Type B pancreatic cell (in vitro differentiated cells): ENCODE data around the gene COL24A1. TPM values are rescaled to one million over a fixed set of nuclear protein-coding genes. Genes with fewer than 3 reads are reported as not detected.

Experiments
- DNase-seq: peaks from one replicate; pipeline ENCODE4 v3.0.0; 2021; ENCODE audit warnings: mixed read lengths; ENCODE audit not compliant: unreplicated experiment; ENCODE audit errors: extremely low spot score
- H3K27ac Mint-ChIP-seq: 2 replicates; pipeline ENCODE4 v1.8.0; 2021; ENCODE audit warnings: mild to moderate bottlenecking, mixed read lengths
- H3K27me3 Mint-ChIP-seq: 2 replicates; pipeline ENCODE4 v1.8.0; 2021; ENCODE audit warnings: mixed read lengths
- H3K36me3 Mint-ChIP-seq: 2 replicates; pipeline ENCODE4 v1.8.0; 2021; ENCODE audit warnings: mixed read lengths
- H3K4me1 Mint-ChIP-seq: one replicate; pipeline ENCODE4 v1.8.0; 2021; ENCODE audit warnings: mixed read lengths; ENCODE audit not compliant: unreplicated experiment
- H3K4me3 Mint-ChIP-seq: 2 replicates; pipeline ENCODE4 v1.8.0; 2021; ENCODE audit warnings: mild to moderate bottlenecking, mixed read lengths
- H3K9me3 Mint-ChIP-seq: 2 replicates; pipeline ENCODE4 v1.8.0; 2021; ENCODE audit warnings: mixed read lengths
- total RNA-seq: library from RNA; stranded (reverse); gene quantifications from 2 replicates; pipeline ENCODE4 v1.2.1, GENCODE V29; 2021; ENCODE audit warnings: low replicate concordance
- TF ChIP-seq, protein P1 (sequence below): fragments of 200-600 bp; sonication (generic); conservative IDR thresholded peaks from 2 replicates; pipeline ENCODE4 v1.5.0; 2021; ENCODE audit warnings: antibody characterized with exemption, mild to moderate bottlenecking

The COL24A1 gene
- total RNA-seq, 1 donor from 2014 or later: 7.2 TPM

GRCh38 chr1:85898861-85899260, 257.7 kb downstream of the COL24A1 start:
- no peaks in the 10 kb centered on the region for H3K4me1 Mint-ChIP-seq
- H3K27me3 Mint-ChIP-seq: no peaks in the 10 kb centered on the region
- no peak overlapping the region for H3K27ac Mint-ChIP-seq
- H3K36me3 Mint-ChIP-seq: no peaks in the 10 kb centered on the region
- H3K4me3 Mint-ChIP-seq: no peak overlapping the region
- H3K9me3 Mint-ChIP-seq: no peaks in the 10 kb centered on the region
- no peak for DNase-seq
- TF ChIP-seq, protein P1, sequence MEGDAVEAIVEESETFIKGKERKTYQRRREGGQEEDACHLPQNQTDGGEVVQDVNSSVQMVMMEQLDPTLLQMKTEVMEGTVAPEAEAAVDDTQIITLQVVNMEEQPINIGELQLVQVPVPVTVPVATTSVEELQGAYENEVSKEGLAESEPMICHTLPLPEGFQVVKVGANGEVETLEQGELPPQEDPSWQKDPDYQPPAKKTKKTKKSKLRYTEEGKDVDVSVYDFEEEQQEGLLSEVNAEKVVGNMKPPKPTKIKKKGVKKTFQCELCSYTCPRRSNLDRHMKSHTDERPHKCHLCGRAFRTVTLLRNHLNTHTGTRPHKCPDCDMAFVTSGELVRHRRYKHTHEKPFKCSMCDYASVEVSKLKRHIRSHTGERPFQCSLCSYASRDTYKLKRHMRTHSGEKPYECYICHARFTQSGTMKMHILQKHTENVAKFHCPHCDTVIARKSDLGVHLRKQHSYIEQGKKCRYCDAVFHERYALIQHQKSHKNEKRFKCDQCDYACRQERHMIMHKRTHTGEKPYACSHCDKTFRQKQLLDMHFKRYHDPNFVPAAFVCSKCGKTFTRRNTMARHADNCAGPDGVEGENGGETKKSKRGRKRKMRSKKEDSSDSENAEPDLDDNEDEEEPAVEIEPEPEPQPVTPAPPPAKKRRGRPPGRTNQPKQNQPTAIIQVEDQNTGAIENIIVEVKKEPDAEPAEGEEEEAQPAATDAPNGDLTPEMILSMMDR: no peak

DNA sequence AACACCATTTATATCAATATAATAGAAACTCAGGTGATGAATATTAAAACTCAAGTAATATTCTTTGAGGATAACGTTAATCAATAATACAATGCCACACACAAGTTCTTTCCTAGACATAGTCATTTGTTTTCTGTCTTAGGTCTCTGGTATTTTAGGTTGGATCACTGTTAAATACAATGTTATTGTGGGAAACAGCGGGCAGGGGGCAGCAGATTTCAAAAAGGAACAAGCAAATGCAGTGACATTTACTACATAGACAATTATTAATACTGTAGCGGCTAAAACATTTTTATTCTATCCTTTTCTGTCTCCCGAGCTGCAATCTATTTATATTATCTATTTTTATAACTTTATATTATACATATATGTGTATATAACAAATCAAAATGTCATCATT, 261.9 kb downstream of the COL24A1 start:
- TF ChIP-seq, protein P1: peak; percentile 77
- DNase-seq: no peak
- Mint-ChIP-seq H3K36me3 (no peaks in the 10 kb centered on the region), H3K4me1 (no peaks in the 10 kb centered on the region), H3K9me3 (no peaks in the 10 kb centered on the region), H3K27ac (no peak overlapping the region), H3K27me3 (no peaks in the 10 kb centered on the region), H3K4me3 (no peak overlapping the region)

DNA sequence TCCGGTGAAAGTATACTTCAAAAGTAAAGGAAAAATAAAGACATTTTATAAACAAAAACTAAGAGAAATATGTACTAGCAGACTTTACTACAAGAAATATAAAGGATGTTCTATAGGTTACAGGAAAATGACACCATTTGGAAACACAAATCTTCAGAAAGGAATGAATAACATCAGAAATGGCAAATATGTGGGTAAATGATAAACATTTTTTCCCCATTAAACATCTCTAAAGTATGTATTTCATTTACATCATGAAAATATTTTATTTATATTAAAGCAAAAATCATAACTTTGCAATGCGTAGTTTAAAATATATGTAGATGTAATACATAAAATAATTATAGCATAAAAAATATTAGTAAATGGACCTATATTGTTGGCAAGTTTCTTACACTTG, 264.2 kb downstream of the COL24A1 start:
- Mint-ChIP-seq H3K36me3 (no peaks in the 10 kb centered on the region), H3K4me3 (no peak overlapping the region), H3K27me3 (peaks cover 3% of the 10 kb centered on the region), H3K9me3 (no peaks in the 10 kb centered on the region), H3K4me1 (no peaks in the 10 kb centered on the region), H3K27ac (no peak overlapping the region)
- no peak for DNase-seq
- TF ChIP-seq, protein P1: no peak

DNA sequence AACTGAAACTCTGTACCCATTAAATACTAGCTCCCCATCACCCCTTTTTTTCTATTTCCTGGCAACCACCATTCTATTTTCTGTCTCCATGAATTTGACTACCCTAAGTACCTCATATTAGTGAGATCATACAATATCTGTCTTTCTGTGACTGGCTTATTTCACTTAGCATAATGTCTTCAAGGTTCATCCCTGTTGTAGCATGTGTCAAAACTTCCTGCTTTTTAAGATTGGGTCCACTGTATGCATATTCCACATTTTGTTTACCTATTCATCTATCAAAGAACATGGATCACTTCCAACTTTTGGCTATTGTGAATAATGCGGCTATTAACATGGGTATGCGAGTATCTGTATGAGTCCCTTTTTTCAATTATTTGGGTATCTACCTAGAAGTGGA, 266.7 kb downstream of the COL24A1 start:
- H3K36me3 Mint-ChIP-seq: no peaks in the 10 kb centered on the region
- no peak for DNase-seq

DNA sequence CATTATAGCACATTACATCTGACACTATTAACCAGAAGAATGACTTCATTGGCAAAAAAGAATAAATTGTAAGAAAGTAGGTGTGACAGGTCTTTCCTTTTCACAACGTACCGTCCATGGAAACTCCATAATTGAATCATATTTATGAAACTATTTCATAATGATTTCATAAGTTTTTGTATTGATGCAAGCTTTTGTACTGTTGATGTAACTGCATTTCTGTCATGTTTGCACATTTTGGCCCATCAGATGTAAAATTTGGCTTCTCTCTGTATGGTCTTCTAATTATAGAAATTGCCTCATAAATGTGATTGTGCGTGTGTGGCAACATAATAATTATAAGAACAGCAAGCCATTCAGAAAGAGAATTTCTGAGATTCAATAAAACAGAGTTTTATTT, 267.7 kb downstream of the COL24A1 start:
- H3K9me3 Mint-ChIP-seq: no peaks in the 10 kb centered on the region
- peaks cover 3% of the 10 kb centered on the region for H3K27me3 Mint-ChIP-seq
- TF ChIP-seq, protein P1: no peak
- H3K27ac Mint-ChIP-seq: no peak overlapping the region
- H3K4me1 Mint-ChIP-seq: no peaks in the 10 kb centered on the region
- no peaks in the 10 kb centered on the region for H3K36me3 Mint-ChIP-seq
- no peak for DNase-seq
- no peak overlapping the region for H3K4me3 Mint-ChIP-seq

More for the DNA sequence above, 266.7 kb downstream of the COL24A1 start:
- H3K9me3 Mint-ChIP-seq: no peaks in the 10 kb centered on the region
- TF ChIP-seq, protein P1: no peak
- H3K27me3 Mint-ChIP-seq: peaks cover 3% of the 10 kb centered on the region
- H3K4me1 Mint-ChIP-seq: no peaks in the 10 kb centered on the region
- H3K4me3 Mint-ChIP-seq: no peak overlapping the region
- no peak overlapping the region for H3K27ac Mint-ChIP-seq
